Endothelial cell (in vitro differentiated cells): ENCODE data around the gene SLC44A3. TPM values are rescaled to one million over a fixed set of nuclear protein-coding genes. Genes with fewer than 3 reads are reported as not detected.
"Not testable (repeated sequence)": the region's sequence is repeated elsewhere in the genome, so short reads cannot be mapped to it uniquely, and the experiment has no call there.

Source experiments
- DNase-seq: peaks from one replicate; pipeline ENCODE4 v3.0.0; 2021; ENCODE audit warnings: low spot score
- H3K27ac Mint-ChIP-seq: one replicate; pipeline ENCODE4 v1.8.0; 2021; ENCODE audit warnings: mixed read lengths, inconsistent platforms; ENCODE audit not compliant: unreplicated experiment
- H3K27me3 Mint-ChIP-seq: one replicate; pipeline ENCODE4 v1.8.0; 2021; ENCODE audit warnings: mild to moderate bottlenecking, moderate library complexity, mixed read lengths, inconsistent platforms; ENCODE audit not compliant: unreplicated experiment
- H3K36me3 Mint-ChIP-seq: one replicate; pipeline ENCODE4 v1.8.0; 2021; ENCODE audit warnings: mild to moderate bottlenecking, low read depth, mixed read lengths, inconsistent platforms; ENCODE audit not compliant: unreplicated experiment
- H3K4me1 Mint-ChIP-seq: one replicate; pipeline ENCODE4 v1.8.0; 2021; ENCODE audit warnings: mild to moderate bottlenecking, mixed read lengths, inconsistent platforms; ENCODE audit not compliant: unreplicated experiment
- H3K4me3 Mint-ChIP-seq: one replicate; pipeline ENCODE4 v1.8.0; 2021; ENCODE audit warnings: mild to moderate bottlenecking, mixed read lengths, inconsistent platforms; ENCODE audit not compliant: unreplicated experiment
- H3K9me3 Mint-ChIP-seq: one replicate; pipeline ENCODE4 v1.8.0; 2021; ENCODE audit warnings: mixed read lengths, inconsistent platforms; ENCODE audit not compliant: unreplicated experiment
- CTCF ChIP-seq: fragments of 200-600 bp; sonication (generic); IDR thresholded peaks from one replicate; pipeline ENCODE4 v1.5.0; 2021; ENCODE audit warnings: antibody characterized with exemption; ENCODE audit not compliant: unreplicated experiment
- total RNA-seq: library from RNA; stranded (reverse); fragmentation: NEBNext Ultra II Directional; extraction: Animal tissue kit (Norgen Biotek cat#: 25700); gene quantifications from one replicate; pipeline ENCODE4 v1.2.1, GENCODE V29; 2021; ENCODE audit not compliant: unreplicated experiment

The SLC44A3 gene
- total RNA-seq, 1 donor from 2014 or later, result 2.7 TPM

- H3K27me3 Mint-ChIP-seq, result no peaks in the 10 kb centered on the region
- peaks cover 17% of the 10 kb centered on the region for H3K36me3 Mint-ChIP-seq
- DNase-seq, result no peak
- no peak for TF ChIP-seq CTCF
- H3K9me3 Mint-ChIP-seq, result no peaks in the 10 kb centered on the region
- H3K4me1 Mint-ChIP-seq, result peaks cover 30% of the 10 kb centered on the region
- H3K27ac Mint-ChIP-seq, result no peak overlapping the region
- H3K4me3 Mint-ChIP-seq, result no peak overlapping the region
These were observed 116.9 kb downstream of the SLC44A3 start for GRCh38 chr1:94936861-94937620.

- peaks cover 30% of the 10 kb centered on the region for H3K4me1 Mint-ChIP-seq
These were observed 117.7 kb downstream of the SLC44A3 start for GRCh38 chr1:94937820-94938219.

DNA sequence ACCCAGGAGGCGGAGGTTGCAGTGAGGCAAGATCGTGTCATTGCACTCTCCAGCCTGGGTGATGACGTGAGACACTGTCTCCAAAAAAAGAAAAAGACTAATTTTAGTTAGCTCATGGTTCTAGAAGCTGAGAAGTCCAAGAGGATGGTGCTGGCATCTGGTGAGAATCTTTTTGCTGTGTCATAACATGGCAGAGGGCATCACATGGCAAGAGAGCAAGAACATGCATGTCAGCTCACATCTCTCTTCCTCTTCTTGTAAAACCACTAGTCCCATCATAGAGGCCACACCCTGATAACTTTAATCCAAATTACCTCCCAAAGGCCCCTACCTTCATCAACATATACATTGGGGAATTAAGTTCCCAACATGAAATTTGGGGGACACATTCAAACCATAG, 120.6 kb downstream of the SLC44A3 start:
- Mint-ChIP-seq H3K4me1 (peaks cover 20% of the 10 kb centered on the region), H3K27me3 (peaks cover 2% of the 10 kb centered on the region), H3K9me3 (no peaks in the 10 kb centered on the region), H3K4me3 (no peak overlapping the region), H3K27ac (no peak overlapping the region), H3K36me3 (peaks cover 9% of the 10 kb centered on the region)
- no peak for TF ChIP-seq CTCF
- DNase-seq, result no peak

More at GRCh38 chr1:94937820-94938219, 117.7 kb downstream of the SLC44A3 start:
- Mint-ChIP-seq H3K4me3 (no peak overlapping the region), H3K9me3 (no peaks in the 10 kb centered on the region), H3K27ac (no peak overlapping the region), H3K27me3 (no peaks in the 10 kb centered on the region), H3K36me3 (peaks cover 16% of the 10 kb centered on the region)
- no peak for DNase-seq
- no peak for TF ChIP-seq CTCF

DNA sequence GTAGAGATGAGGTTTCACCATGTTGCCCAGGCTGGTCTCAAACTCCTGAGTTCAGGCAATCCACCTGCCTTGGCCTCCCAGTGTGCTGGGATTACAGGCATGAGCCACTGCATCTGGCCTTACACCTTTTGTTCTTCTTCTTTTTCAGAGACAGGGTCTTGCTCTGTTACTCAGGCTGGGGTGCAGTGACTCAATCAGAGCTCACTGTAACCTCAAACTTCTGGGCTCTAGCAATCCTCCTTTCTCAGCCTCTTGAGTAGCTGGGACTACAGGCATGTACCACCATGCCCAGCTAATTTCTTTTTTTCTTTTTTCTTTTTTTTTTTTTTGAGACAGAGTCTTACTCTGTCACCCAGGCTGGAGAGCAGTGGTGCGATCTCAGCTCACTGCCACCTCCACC, 121.3 kb downstream of the SLC44A3 start:
- H3K9me3 Mint-ChIP-seq, H3K27ac Mint-ChIP-seq, H3K4me3 Mint-ChIP-seq, DNase-seq, H3K27me3 Mint-ChIP-seq, H3K36me3 Mint-ChIP-seq: not testable (repeated sequence)
- H3K4me1 Mint-ChIP-seq, result peaks cover 19% of the 10 kb centered on the region

DNA sequence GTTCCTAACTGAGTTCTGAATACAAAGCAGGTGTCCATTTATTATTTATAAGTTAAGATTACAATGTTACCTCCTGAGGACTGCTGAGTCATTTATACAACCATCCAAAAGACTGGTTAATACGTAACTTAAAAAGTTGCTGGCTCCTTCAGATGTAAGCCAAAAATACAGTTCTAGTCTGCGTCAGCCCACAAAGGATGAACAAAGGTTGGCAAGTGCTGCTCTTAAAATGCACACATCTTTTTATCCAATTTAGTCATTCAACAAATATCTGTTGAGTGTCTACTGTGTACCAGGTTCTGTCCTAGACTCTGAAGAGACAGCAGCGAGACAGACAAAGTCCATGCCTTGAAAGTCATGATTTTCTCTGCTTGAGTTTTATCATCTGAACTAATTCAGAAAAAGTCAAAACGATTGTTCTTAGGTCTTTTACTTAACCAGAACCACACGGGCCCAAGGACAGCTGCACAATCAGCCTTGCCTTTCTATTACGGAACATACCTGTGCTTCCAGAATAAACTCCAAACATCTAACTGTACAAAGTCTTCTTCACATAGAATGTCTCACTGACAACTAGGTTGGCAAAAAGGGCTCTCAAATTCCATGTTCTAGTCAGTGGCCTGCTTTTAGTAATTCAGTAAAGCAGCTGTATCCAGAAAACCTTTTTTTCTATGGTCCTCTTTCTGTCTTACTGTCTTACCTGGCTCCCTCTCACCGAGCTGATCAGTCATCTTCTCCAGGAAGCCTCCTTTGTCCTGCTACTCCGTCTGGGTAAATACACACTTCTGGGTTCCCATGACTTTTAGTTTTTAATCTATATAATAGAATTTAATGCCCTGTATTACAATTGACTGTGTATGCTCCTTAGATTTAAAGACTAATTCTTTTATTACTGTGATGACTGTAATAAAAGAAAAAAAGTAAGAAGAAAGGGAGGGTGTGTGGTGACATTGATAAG, 122.3 kb downstream of the SLC44A3 start:
- no peak for DNase-seq
- H3K27ac Mint-ChIP-seq, result no peak overlapping the region
- H3K9me3 Mint-ChIP-seq, result no peaks in the 10 kb centered on the region
- peaks cover 2% of the 10 kb centered on the region for H3K27me3 Mint-ChIP-seq
- H3K4me1 Mint-ChIP-seq, result peaks cover 22% of the 10 kb centered on the region
- H3K36me3 Mint-ChIP-seq, result peaks cover 9% of the 10 kb centered on the region
- no peak for TF ChIP-seq CTCF
- no peak overlapping the region for H3K4me3 Mint-ChIP-seq

Other genes starting within 250 kb of the SLC44A3 start
- 596 TPM for gene CNN3, start 106.8 kb downstream of the SLC44A3 start, total RNA-seq